HepG2 (cell line): ENCODE results near the gene SPINK9. TPM values are rescaled to one million over a fixed set of nuclear protein-coding genes. Genes with fewer than 3 reads are reported as not detected.

Experiments
- ATAC-seq: fragments of 200-7000 bp; cut with Tn5 transposase; 3 replicates; pipeline ENCODE4 v1.9.1; 2020; ENCODE audit warnings: mild to moderate bottlenecking, moderate library complexity
- BruUV-seq: library from RNA; stranded (reverse); fragments of 400-500 nt; replicated peaks from 2 replicates; lab custom pipeline; 2021; lab: Mats Ljungman, UMichigan
- CTCF ChIA-PET: fragments of 300-600 bp; formaldehyde crosslinking; extraction: SDS; loops from one replicate; lab custom pipeline; 2021; ENCODE audit warnings: low total read pairs, inconsistent platforms, low intra/inter-chr PET ratio; lab: Yijun Ruan, JAX
- POLR2A ChIA-PET: fragments of 350-600 bp; sonication (Branson Sonifier 250); formaldehyde crosslinking; loops from one replicate; lab custom pipeline; 2020; ENCODE audit warnings: antibody characterized with exemption, inconsistent platforms; lab: Yijun Ruan, JAX
- DNase-seq: peaks from one replicate; pipeline ENCODE4 v3.0.0-alpha.2; 2015; ENCODE audit warnings: low spot score
- FAIRE-seq: peaks from 3 replicates; lab custom pipeline; 2011; peaks lifted over from hg19 to GRCh38; lab: Jason Lieb, UNC
- H2AFZ ChIP-seq: one replicate; pipeline ENCODE4 v1.6.1; 2011; ENCODE audit warnings: low read length, inconsistent platforms
- H3K27ac ChIP-seq: fragments of 300-600 bp; 3 replicates; pipeline ENCODE4 v1.8.0; 2011; ENCODE audit warnings: mixed run types, mild to moderate bottlenecking, mixed read lengths, low read length, inconsistent platforms; ENCODE audit not compliant: insufficient read depth; ENCODE audit errors: extremely low read length
- H3K27me3 ChIP-seq, 2 experiments: fragments of 200-600 bp in 1 of 2; 2 replicates in 1 of 2; 3 replicates in 1 of 2; pipeline versions ENCODE4 v1.6.0 to v1.8.0; 2011; ENCODE audit warnings: low read length in 2 of 2, mild to moderate bottlenecking in 2 of 2, moderate library complexity in 2 of 2, inconsistent platforms in 1 of 2; ENCODE audit not compliant: insufficient read depth in 2 of 2, control insufficient read depth in 1 of 2
- H3K36me3 ChIP-seq, 2 experiments: fragments of 200-600 bp in 1 of 2; replicated peaks in 1 of 2; 2 replicates in 1 of 2; 3 replicates in 1 of 2; pipeline versions ENCODE4 v1.5.1 to v1.8.0; 2011; ENCODE audit warnings: low read length in 2 of 2, inconsistent platforms in 1 of 2; ENCODE audit not compliant: insufficient read depth in 2 of 2, control insufficient read depth in 1 of 2
- H3K4me1 ChIP-seq: 2 replicates; pipeline ENCODE4 v1.5.1; 2012; ENCODE audit warnings: low read length, inconsistent platforms; ENCODE audit not compliant: insufficient read depth
- H3K4me2 ChIP-seq: 2 replicates; pipeline ENCODE4 v1.6.0; 2011; ENCODE audit warnings: low read depth, low read length, inconsistent platforms
- H3K4me3 ChIP-seq, 3 experiments: fragments of 200-600 bp in 1 of 3; sonication (generic), shearing (Covaris generic) in 1 of 3; replicated peaks in 1 of 3; 2 replicates each; pipeline ENCODE4 v1.5.1; 2011 to 2016; ENCODE audit warnings: low read length in 3 of 3, inconsistent platforms in 2 of 3, low read depth in 2 of 3, mild to moderate bottlenecking in 2 of 3, control low read depth in 1 of 3, mixed read lengths in 1 of 3; ENCODE audit not compliant: insufficient read depth in 1 of 3
- H3K79me2 ChIP-seq: one replicate; pipeline ENCODE4 v1.6.1; 2011; ENCODE audit warnings: low read length, inconsistent platforms; ENCODE audit not compliant: insufficient read depth
- H3K9ac ChIP-seq: 2 replicates; pipeline ENCODE4 v1.6.0; 2011; ENCODE audit warnings: mild to moderate bottlenecking, low read depth, low read length, inconsistent platforms; ENCODE audit not compliant: insufficient read depth
- H3K9me3 ChIP-seq: 2 replicates; pipeline ENCODE4 v1.5.1; 2012; ENCODE audit warnings: mild to moderate bottlenecking, low read length
- H4K20me1 ChIP-seq: 2 replicates; pipeline ENCODE4 v1.6.0; 2011; ENCODE audit warnings: inconsistent platforms, mild to moderate bottlenecking, low read length, moderate library complexity; ENCODE audit not compliant: insufficient read depth
- CAMTA2 ChIP-seq: sonication (generic); formaldehyde crosslinking; IDR thresholded peaks from 2 replicates; pipeline ENCODE4 v1.4.0; 2020; ENCODE audit warnings: mild to moderate bottlenecking, missing genetic modification reagents, borderline replicate concordance
- FOXO1 ChIP-seq: sonication (generic); formaldehyde crosslinking; IDR thresholded peaks from 2 replicates; pipeline ENCODE4 v1.4.0; 2020; ENCODE audit warnings: missing genetic modification reagents
- HDAC2 ChIP-seq: sonication (generic); formaldehyde crosslinking; IDR thresholded peaks from 2 replicates; pipeline ENCODE4 v1.4.0; 2020; ENCODE audit warnings: missing genetic modification reagents
- HHEX ChIP-seq: IDR thresholded peaks from 2 replicates; pipeline ENCODE4 v1.6.1; 2016; ENCODE audit warnings: control low read depth
- IRF1 ChIP-seq: sonication (generic); formaldehyde crosslinking; IDR thresholded peaks from 2 replicates; pipeline ENCODE4 v1.4.0; 2020; ENCODE audit warnings: low read depth, mild to moderate bottlenecking, missing genetic modification reagents
- MAFG ChIP-seq: sonication (generic); formaldehyde crosslinking; IDR thresholded peaks from 2 replicates; pipeline ENCODE4 v1.5.1; 2020; ENCODE audit warnings: mild to moderate bottlenecking, missing genetic modification reagents
- MBD4 ChIP-seq: IDR thresholded peaks from 2 replicates; pipeline ENCODE4 v1.6.1; 2012; ENCODE audit warnings: low read length, inconsistent platforms, borderline replicate concordance
- NCOA5 ChIP-seq: sonication (generic); formaldehyde crosslinking; IDR thresholded peaks from 2 replicates; pipeline ENCODE4 v1.4.0; 2020; ENCODE audit warnings: missing genetic modification reagents
- NFE2L1 ChIP-seq: sonication (generic); formaldehyde crosslinking; IDR thresholded peaks from 2 replicates; pipeline ENCODE4 v1.4.0; 2020; ENCODE audit warnings: missing genetic modification reagents, mild to moderate bottlenecking, borderline replicate concordance
- RAD51 ChIP-seq: fragments of 450-650 bp; IDR thresholded peaks from 2 replicates; pipeline ENCODE4 v1.6.1; 2016; ENCODE audit warnings: borderline replicate concordance
- SUZ12 ChIP-seq: fragments of 150-350 bp; IDR thresholded peaks from 2 replicates; pipeline ENCODE4 v1.6.1; 2014; ENCODE audit warnings: low read depth, low read length
- ZNF232 ChIP-seq: sonication (generic); formaldehyde crosslinking; IDR thresholded peaks from 2 replicates; pipeline ENCODE4 v1.4.0; 2020; ENCODE audit warnings: missing genetic modification reagents, borderline replicate concordance
- ZNF619 ChIP-seq: sonication (generic); formaldehyde crosslinking; IDR thresholded peaks from 2 replicates; pipeline ENCODE4 v1.4.0; 2020; ENCODE audit warnings: mild to moderate bottlenecking, missing genetic modification reagents
- WGBS: methylation state at CpG from one replicate; pipeline ENCODE4 v1.1.6; 2017; ENCODE audit warnings: low lambda C conversion rate; 5-methylcytosine and 5-hydroxymethylcytosine counted together
- in situ Hi-C: cut with HindIII; loops from 2 replicates; pipeline ENCODE4 v1.10.0; 2017; ENCODE audit warnings: low pct_unique_long_range_greater_than_20kb; ENCODE audit not compliant: extremely low pct_ligation_motif_present
- intact Hi-C: fragments of 100-400 bp; cut with micrococcal nuclease; formaldehyde crosslinking; loops from one replicate; pipeline ENCODE4 v1.10.0; 2022; ENCODE audit not compliant: unreplicated experiment
- polyA plus RNA-seq, 8 experiments: library from polyadenylated mRNA; depleted of rRNA in 3 of 8; stranded (reverse) in 7 of 8; unstranded in 1 of 8; fragments of >200 nt; fragmentation: Illumina TruSeq in 4 of 8; extraction: Trizol in 4 of 8; gene quantifications; 2 replicates each; pipeline versions ENCODE4 v1.2.1 to v1.2.3, GENCODE V29; 2011 to 2016; ENCODE audit warnings: low read depth in 4 of 8, missing spikeins in 1 of 8, mixed read lengths in 1 of 8; ENCODE audit not compliant: insufficient read depth in 1 of 8
- total RNA-seq, 5 experiments: library from RNA; depleted of rRNA; stranded (reverse); fragments of >200 nt; fragmentation: Illumina TruSeq; extraction: Trizol; gene quantifications; 2 replicates each; pipeline ENCODE4 v1.2.3, GENCODE V29; 2016; ENCODE audit warnings: low read depth in 1 of 5
- TF ChIP-seq, protein P1 (sequence below): sonication (generic); formaldehyde crosslinking; IDR thresholded peaks from 2 replicates; pipeline ENCODE4 v1.4.0; 2020; ENCODE audit warnings: mild to moderate bottlenecking, missing genetic modification reagents
- TF ChIP-seq, protein P2 (sequence below): sonication (generic); formaldehyde crosslinking; IDR thresholded peaks from 2 replicates; pipeline ENCODE4 v1.4.0; 2020; ENCODE audit warnings: missing genetic modification reagents, low read depth, mild to moderate bottlenecking, borderline replicate concordance
- TF ChIP-seq, protein P3 (sequence below): sonication (generic); formaldehyde crosslinking; IDR thresholded peaks from 2 replicates; pipeline ENCODE4 v1.4.0; 2020; ENCODE audit warnings: missing genetic modification reagents, borderline replicate concordance

The SPINK9 gene
- total and polyA plus RNA-seq, 2 of the 13 experiments (the other 11 are each of a cell fraction or from before 2014, with no cell fraction given): not detected

GRCh38 chr5:148352696-148353095 is 17.3 kb downstream of the SPINK9 start:
- Histone ChIP-seq H4K20me1 (no peaks in the 10 kb centered on the region), H3K36me3 (no peaks in the 10 kb centered on the region), H3K27me3 (no peaks in the 10 kb centered on the region), H3K4me2 (no peak overlapping the region), H3K4me3 (no peak overlapping the region)
- intact Hi-C loops: no loop called here
- BruUV-seq: no TSS peak
- WGBS: 0% methylated on average over 1 of the region's 1 CpG
- no peak for FAIRE-seq
- POLR2A ChIA-PET: no interaction called here
- no peak for TF ChIP-seq ZNF619 (CRISPR knock-in tag)
- no peak for TF ChIP-seq MAFG (CRISPR knock-in tag)
- TF ChIP-seq HDAC2 (CRISPR knock-in tag): no peak
- TF ChIP-seq RAD51: no peak
- TF ChIP-seq CAMTA2: no peak
- TF ChIP-seq, protein P1, sequence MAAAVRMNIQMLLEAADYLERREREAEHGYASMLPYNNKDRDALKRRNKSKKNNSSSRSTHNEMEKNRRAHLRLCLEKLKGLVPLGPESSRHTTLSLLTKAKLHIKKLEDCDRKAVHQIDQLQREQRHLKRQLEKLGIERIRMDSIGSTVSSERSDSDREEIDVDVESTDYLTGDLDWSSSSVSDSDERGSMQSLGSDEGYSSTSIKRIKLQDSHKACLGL (CRISPR knock-in tag): no peak
- no peak for TF ChIP-seq NCOA5 (CRISPR knock-in tag)
- TF ChIP-seq, protein P2, sequence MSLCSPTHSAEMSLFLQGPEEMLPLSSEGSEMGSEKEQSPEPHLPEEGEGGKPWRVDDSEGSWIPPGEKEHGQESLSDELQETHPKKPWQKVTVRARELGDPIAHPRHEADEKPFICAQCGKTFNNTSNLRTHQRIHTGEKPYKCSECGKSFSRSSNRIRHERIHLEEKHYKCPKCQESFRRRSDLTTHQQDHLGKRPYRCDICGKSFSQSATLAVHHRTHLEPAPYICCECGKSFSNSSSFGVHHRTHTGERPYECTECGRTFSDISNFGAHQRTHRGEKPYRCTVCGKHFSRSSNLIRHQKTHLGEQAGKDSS (CRISPR knock-in tag): no peak
- TF ChIP-seq, all 625 proteins: peak for 0
- ATAC-seq (no peak), DNase-seq (no peak)
- no peaks in the 10 kb centered on the region for H3K9me3 ChIP-seq
- CTCF ChIA-PET: no interaction called here
- no peak overlapping the region for H2AFZ ChIP-seq
- no peak overlapping the region for H3K9ac ChIP-seq
- in situ Hi-C loops: no loop called here
- H3K79me2 ChIP-seq: no peaks in the 10 kb centered on the region
- no peak overlapping the region for H3K27ac ChIP-seq
- H3K4me1 ChIP-seq: no peaks in the 10 kb centered on the region

DNA sequence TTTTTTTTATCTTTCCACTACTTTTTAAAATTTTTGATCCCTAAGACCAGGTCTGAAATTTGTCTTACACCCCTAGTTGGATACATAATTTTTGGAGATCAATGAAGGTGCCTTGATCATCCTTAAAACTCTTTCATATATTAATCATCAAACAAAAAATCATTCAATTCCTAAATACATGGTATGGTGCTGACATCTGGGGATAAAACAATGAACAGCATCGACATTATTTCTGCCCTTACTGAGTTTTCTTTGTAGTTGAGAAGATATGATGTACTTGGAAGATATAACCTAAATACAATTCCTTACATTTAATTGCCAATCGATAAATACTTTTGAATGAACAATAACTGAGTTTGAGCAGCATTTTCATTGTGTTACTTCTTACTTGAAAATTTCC is 18.3 kb downstream of the SPINK9 start:
- no peak overlapping the region for H3K4me3 ChIP-seq
- no peaks in the 10 kb centered on the region for H3K36me3 ChIP-seq
- ATAC-seq (no peak), DNase-seq (no peak), FAIRE-seq (no peak)
- ChIA-PET POLR2A (no interaction called here), CTCF (no interaction called here)
- no peaks in the 10 kb centered on the region for H3K79me2 ChIP-seq
- in situ Hi-C loops: no loop called here
- 0% methylated on average over 2 of the region's 2 CpGs for WGBS
- intact Hi-C loops: no loop called here
- H4K20me1 ChIP-seq: no peaks in the 10 kb centered on the region
- no peak overlapping the region for H3K27ac ChIP-seq
- BruUV-seq: no TSS peak
- H3K4me2 ChIP-seq: no peak overlapping the region
- no peak overlapping the region for H3K9ac ChIP-seq
- H3K4me1 ChIP-seq: no peaks in the 10 kb centered on the region
- no peak for TF ChIP-seq IRF1 (CRISPR knock-in tag)
- no peak for TF ChIP-seq MBD4
- TF ChIP-seq HHEX (CRISPR knock-in tag): no peak
- no peak for TF ChIP-seq FOXO1
- TF ChIP-seq, protein P3, sequence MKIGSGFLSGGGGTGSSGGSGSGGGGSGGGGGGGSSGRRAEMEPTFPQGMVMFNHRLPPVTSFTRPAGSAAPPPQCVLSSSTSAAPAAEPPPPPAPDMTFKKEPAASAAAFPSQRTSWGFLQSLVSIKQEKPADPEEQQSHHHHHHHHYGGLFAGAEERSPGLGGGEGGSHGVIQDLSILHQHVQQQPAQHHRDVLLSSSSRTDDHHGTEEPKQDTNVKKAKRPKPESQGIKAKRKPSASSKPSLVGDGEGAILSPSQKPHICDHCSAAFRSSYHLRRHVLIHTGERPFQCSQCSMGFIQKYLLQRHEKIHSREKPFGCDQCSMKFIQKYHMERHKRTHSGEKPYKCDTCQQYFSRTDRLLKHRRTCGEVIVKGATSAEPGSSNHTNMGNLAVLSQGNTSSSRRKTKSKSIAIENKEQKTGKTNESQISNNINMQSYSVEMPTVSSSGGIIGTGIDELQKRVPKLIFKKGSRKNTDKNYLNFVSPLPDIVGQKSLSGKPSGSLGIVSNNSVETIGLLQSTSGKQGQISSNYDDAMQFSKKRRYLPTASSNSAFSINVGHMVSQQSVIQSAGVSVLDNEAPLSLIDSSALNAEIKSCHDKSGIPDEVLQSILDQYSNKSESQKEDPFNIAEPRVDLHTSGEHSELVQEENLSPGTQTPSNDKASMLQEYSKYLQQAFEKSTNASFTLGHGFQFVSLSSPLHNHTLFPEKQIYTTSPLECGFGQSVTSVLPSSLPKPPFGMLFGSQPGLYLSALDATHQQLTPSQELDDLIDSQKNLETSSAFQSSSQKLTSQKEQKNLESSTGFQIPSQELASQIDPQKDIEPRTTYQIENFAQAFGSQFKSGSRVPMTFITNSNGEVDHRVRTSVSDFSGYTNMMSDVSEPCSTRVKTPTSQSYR (CRISPR knock-in tag): no peak
- TF ChIP-seq ZNF232 (CRISPR knock-in tag): no peak
- no peak for TF ChIP-seq SUZ12
- TF ChIP-seq NFE2L1: no peak
- no peak overlapping the region for H2AFZ ChIP-seq
- H3K9me3 ChIP-seq: no peaks in the 10 kb centered on the region
- H3K27me3 ChIP-seq: no peaks in the 10 kb centered on the region; a peak in 1 of 5 replicates
